Peyer's patch (tissue), 4 donors: Measurements from ENCODE around the gene SLC2A9.

Source experiments
- CTCF ChIP-seq, 6 experiments: fragments of 450-650 bp in 4 of 6; fragments of 200-600 bp in 2 of 6; sonication (generic) in 1 of 6; IDR thresholded peaks; one replicate each; pipeline ENCODE4 v1.5.1; 2017 to 2019; ENCODE audit warnings: antibody characterized with exemption in 6 of 6, mild to moderate bottlenecking in 3 of 6, moderate library complexity in 1 of 6
- POLR2A ChIP-seq, 2 donors: fragments of 450-650 bp; IDR thresholded peaks; one replicate each; pipeline ENCODE4 v1.5.1; 2017; ENCODE audit warnings: antibody characterized with exemption in 2 of 2, mild to moderate bottlenecking in 2 of 2, moderate library complexity in 2 of 2

- TF ChIP-seq CTCF (IDR thresholded peaks at IDR 0.05) (no peak), POLR2A (IDR thresholded peaks at IDR 0.05) (no peak)
Measured at GRCh38 chr4:10056334-10057022, 35.2 kb upstream of the SLC2A9 start.
